ENCODE results near the gene OR6F1. TPM values are rescaled to one million over a fixed set of nuclear protein-coding genes. Genes with fewer than 3 reads are reported as not detected.

Gene OR6F1
- total RNA-seq, 1 donor from 2014 or later: not detected

Other genes with a start within 250 kb of the OR6F1 start
- 0.03 TPM for gene OR2C3, start 180.2 kb downstream of the OR6F1 start, total RNA-seq
- 0.51 TPM for gene GCSAML, start 167.5 kb downstream of the OR6F1 start, total RNA-seq
- not detected for gene OR2G2, start 128.3 kb downstream of the OR6F1 start, total RNA-seq
- not detected for gene OR2G3, start 111.1 kb downstream of the OR6F1 start, total RNA-seq
- not detected for gene OR13G1, start 36.9 kb downstream of the OR6F1 start, total RNA-seq
- gene OR14K1, start 22.0 kb upstream of the OR6F1 start, total RNA-seq: not detected
- gene OR14A2, start 31.5 kb upstream of the OR6F1 start, total RNA-seq: not detected
- not detected for gene OR1C1, start 43.9 kb upstream of the OR6F1 start, total RNA-seq
- not detected for gene OR14A16, start 107.5 kb upstream of the OR6F1 start, total RNA-seq
- not detected for gene OR11L1, start 125.2 kb upstream of the OR6F1 start, total RNA-seq
- 0.96 TPM for gene TRIM58, start 140.5 kb upstream of the OR6F1 start, total RNA-seq
- not detected for gene OR2W3, start 178.9 kb upstream of the OR6F1 start, total RNA-seq
- gene OR2T8, start 203.6 kb upstream of the OR6F1 start, total RNA-seq: not detected
- gene OR2AJ1, start 208.2 kb upstream of the OR6F1 start, total RNA-seq: not detected
- gene OR2L8, start 232.2 kb upstream of the OR6F1 start, total RNA-seq: not detected
- gene OR2AK2, start 248.6 kb upstream of the OR6F1 start, total RNA-seq: not detected

Data from mesenteric fat pad (tissue), 1 donor.